ENCODE data around the gene MFSD6. TPM values are rescaled to one million over a fixed set of nuclear protein-coding genes. Genes with fewer than 3 reads are reported as not detected.

Gene MFSD6
- total RNA-seq (2022; extraction: Qiagen RNA extraction; ENCODE audit: low read depth) = 15.6 to 25.1 TPM (median 22.2 TPM) in 5 replicates

DNA sequence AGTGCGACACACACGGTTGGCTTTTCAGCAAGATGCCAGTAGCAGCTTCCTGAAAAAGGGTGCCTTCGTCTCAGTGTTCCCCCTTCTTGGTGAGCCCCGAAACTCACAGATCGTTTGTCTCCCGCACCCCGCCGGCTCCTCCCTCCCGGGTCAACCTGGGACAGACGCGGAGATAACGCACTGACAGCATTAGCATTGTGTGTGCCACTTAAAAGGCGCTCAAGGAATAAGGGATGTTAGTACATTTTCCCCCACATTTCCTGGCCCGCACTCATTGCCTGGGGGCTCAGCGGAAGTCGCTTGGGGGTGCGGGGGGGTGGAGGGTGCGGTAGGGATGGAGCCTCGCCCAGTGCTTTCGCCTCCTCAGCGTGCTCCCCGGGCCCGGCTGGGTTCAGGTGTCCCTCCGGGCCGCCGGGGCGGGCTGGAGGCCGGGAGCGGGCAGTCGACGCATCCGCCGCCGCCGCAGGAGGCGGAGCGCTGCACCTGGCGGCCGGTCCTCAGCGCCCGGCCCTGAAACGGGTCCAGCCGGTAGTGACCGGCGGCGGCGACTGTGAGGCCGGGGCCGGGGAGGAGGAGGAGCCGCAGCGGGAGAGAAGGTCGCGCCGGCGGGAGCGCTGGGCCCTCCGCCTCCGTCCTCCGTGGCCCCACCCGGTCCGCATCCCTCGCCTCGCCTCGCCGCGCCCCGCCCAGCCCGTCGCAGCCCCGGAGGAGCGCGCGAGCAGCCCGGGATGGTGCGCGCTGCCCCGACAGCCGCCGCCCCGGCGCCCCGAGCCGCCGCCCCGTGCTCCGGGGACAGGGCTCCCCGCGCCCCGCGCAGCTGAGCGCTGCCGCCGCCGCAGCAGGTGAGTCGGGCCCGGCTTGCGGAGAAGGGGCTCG lies at the start of gene MFSD6:
Gene MFSD6, plus strand, starts transcription at position 694 of the 876 bp plus-strand sequence. CDS start 27,675 bp downstream, outside the sequence.

DNA sequence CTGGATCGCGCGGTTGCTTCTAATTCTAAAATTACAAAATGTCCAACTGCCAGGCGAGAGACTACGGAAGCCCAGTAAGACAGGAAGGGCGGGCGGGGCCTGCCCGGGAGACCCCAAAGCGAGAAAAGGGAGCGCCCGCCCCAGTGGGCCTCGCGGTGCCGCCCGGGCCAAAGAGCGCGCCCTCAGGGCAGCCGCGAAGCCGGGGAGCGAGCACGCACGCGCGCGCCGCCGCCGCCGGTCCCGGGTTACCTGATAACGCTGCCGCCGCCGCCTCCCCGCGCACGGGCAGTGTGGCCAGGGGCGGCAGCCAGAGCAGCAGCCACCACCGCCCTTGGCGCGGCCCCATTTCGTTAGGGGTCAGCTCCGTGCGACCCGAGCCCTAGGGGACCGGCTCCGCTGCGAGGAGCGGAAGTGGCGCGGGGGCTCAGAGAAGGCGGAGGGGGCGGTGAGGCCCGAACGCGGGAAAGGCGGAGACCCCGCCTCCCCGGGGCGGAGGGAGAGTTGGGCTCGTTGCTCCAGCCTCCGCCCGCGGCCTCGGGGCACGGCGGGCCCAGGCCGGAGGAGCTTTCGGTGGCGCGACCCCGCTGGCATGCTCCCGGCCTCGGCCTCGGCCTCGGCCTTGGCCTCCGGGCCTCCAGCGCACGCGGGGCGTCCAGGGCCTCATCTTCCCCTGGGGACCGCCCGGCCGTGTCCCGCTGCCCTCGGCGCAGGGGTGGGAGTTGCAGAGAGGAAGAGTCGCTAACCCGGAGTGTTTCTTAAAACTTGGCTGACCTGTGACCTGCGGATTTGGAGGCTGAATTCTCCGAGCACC lies 126.4 kb downstream of the MFSD6 start, which contains the start of gene NEMP2:
Gene NEMP2, minus strand, starts transcription at position 413 of the 811 bp plus-strand sequence. Its CDS starts 67 bp downstream, at position 346.

Other genes starting within 250 kb of the MFSD6 start
- gene HIBCH, start 88.5 kb upstream of the MFSD6 start, total RNA-seq (2022; extraction: Qiagen RNA extraction; ENCODE audit: low read depth) = 13.4 to 20.1 TPM (median 14.0 TPM) in 5 replicates
- 23.2 to 28.6 TPM (median 26.3 TPM) in 5 replicates for gene INPP1, start 64.8 kb upstream of the MFSD6 start, total RNA-seq (2022; extraction: Qiagen RNA extraction; ENCODE audit: low read depth)
- gene NEMP2, start 126.4 kb downstream of the MFSD6 start, total RNA-seq (2022; extraction: Qiagen RNA extraction; ENCODE audit: low read depth) = 5.8 to 9.4 TPM (median 7.5 TPM) in 5 replicates
- 24.3 to 44.6 TPM (median 32.2 TPM) in 5 replicates for gene NAB1, start 240.7 kb downstream of the MFSD6 start, total RNA-seq (2022; extraction: Qiagen RNA extraction; ENCODE audit: low read depth)